H9 (cell line): ENCODE measurements around the gene COL27A1. TPM values are rescaled to one million over a fixed set of nuclear protein-coding genes. Genes with fewer than 3 reads are reported as not detected.

Experiments
- DNase-seq: peaks from one replicate; pipeline ENCODE4 v3.0.0-alpha.2; 2017
- H2AFZ ChIP-seq: one replicate; pipeline ENCODE4 v1.6.1; 2013; ENCODE audit warnings: mild to moderate bottlenecking, low read length, control low read depth, moderate library complexity
- H2AK5ac ChIP-seq: 2 replicates; pipeline ENCODE4 v1.6.1; 2013; ENCODE audit warnings: low read length, control low read depth, mixed read lengths; ENCODE audit not compliant: insufficient read length
- H2BK120ac ChIP-seq: one replicate; pipeline ENCODE4 v1.6.1; 2013; ENCODE audit warnings: low read depth, mild to moderate bottlenecking, low read length, control low read depth, inconsistent platforms; ENCODE audit not compliant: poor library complexity, severe bottlenecking
- H2BK12ac ChIP-seq: 2 replicates; pipeline ENCODE4 v1.6.1; 2013; ENCODE audit warnings: low read length, control low read depth, mixed read lengths, low read depth; ENCODE audit not compliant: insufficient read length
- H2BK15ac ChIP-seq: 2 replicates; pipeline ENCODE4 v1.6.1; 2013; ENCODE audit warnings: low read depth, low read length, control low read depth
- H2BK20ac ChIP-seq: one replicate; pipeline ENCODE4 v1.6.1; 2013; ENCODE audit warnings: low read depth, mild to moderate bottlenecking, low read length, control low read depth, inconsistent platforms; ENCODE audit not compliant: poor library complexity, severe bottlenecking
- H2BK5ac ChIP-seq: 2 replicates; pipeline ENCODE4 v1.6.1; 2013; ENCODE audit warnings: low read length, control low read depth, mixed read lengths; ENCODE audit not compliant: insufficient read length
- H3K14ac ChIP-seq: 2 replicates; pipeline ENCODE4 v1.6.1; 2013; ENCODE audit warnings: low read length, control low read depth; ENCODE audit not compliant: insufficient read depth
- H3K18ac ChIP-seq: 2 replicates; pipeline ENCODE4 v1.6.1; 2013; ENCODE audit warnings: low read depth, mild to moderate bottlenecking, mixed read lengths, low read length, control low read depth; ENCODE audit not compliant: insufficient read length
- H3K23ac ChIP-seq: 2 replicates; pipeline ENCODE4 v1.6.1; 2013; ENCODE audit warnings: low read length, control low read depth, mixed read lengths, low read depth; ENCODE audit not compliant: insufficient read length
- H3K23me2 ChIP-seq: 2 replicates; pipeline ENCODE4 v1.6.1; 2013; ENCODE audit warnings: low read depth, mild to moderate bottlenecking, mixed read lengths, low read length, control low read depth; ENCODE audit not compliant: insufficient read length, poor library complexity, severe bottlenecking
- H3K27ac ChIP-seq: 2 replicates; pipeline ENCODE4 v1.5.1; 2013; ENCODE audit warnings: low read length, control low read depth, mixed read lengths, low read depth; ENCODE audit not compliant: insufficient read length
- H3K27me3 ChIP-seq: 2 replicates; pipeline ENCODE4 v1.6.1; 2013; ENCODE audit warnings: low read length, control low read depth, inconsistent platforms; ENCODE audit not compliant: insufficient read depth
- H3K4ac ChIP-seq: 2 replicates; pipeline ENCODE4 v1.6.1; 2013; ENCODE audit warnings: low read depth, mild to moderate bottlenecking, control low read depth, inconsistent platforms, low read length, moderate library complexity
- H3K4me1 ChIP-seq: 2 replicates; pipeline ENCODE4 v1.6.1; 2013; ENCODE audit warnings: low read length, control low read depth, inconsistent platforms; ENCODE audit not compliant: insufficient read depth
- H3K4me2 ChIP-seq: 2 replicates; pipeline ENCODE4 v1.6.1; 2013; ENCODE audit warnings: low read length, control low read depth, mixed read lengths; ENCODE audit not compliant: insufficient read length, insufficient read depth
- H3K56ac ChIP-seq: 2 replicates; pipeline ENCODE4 v1.6.1; 2013; ENCODE audit warnings: low read depth, mild to moderate bottlenecking, mixed read lengths, low read length, control low read depth; ENCODE audit not compliant: insufficient read length
- H3K79me1 ChIP-seq: 2 replicates; pipeline ENCODE4 v1.6.1; 2013; ENCODE audit warnings: low read depth, mild to moderate bottlenecking, moderate library complexity, low read length, control low read depth, inconsistent platforms; ENCODE audit not compliant: insufficient read depth, poor library complexity, severe bottlenecking
- H3K79me2 ChIP-seq: 2 replicates; pipeline ENCODE4 v1.6.1; 2013; ENCODE audit warnings: low read length, control low read depth, inconsistent platforms; ENCODE audit not compliant: insufficient read depth
- H3K9ac ChIP-seq: 2 replicates; pipeline ENCODE4 v1.6.1; 2013; ENCODE audit warnings: low read length, control low read depth, mixed read lengths; ENCODE audit not compliant: insufficient read length; ENCODE audit errors: extremely low read depth
- H3K9me3 ChIP-seq: one replicate; pipeline ENCODE4 v1.6.1; 2013; ENCODE audit warnings: low read depth, low read length, inconsistent platforms; ENCODE audit not compliant: control insufficient read depth
- H3T11ph ChIP-seq: one replicate; pipeline ENCODE4 v1.6.1; 2013; ENCODE audit warnings: mild to moderate bottlenecking, low read length, control low read depth, inconsistent platforms
- H4K20me1 ChIP-seq: one replicate; pipeline ENCODE4 v1.6.1; 2013; ENCODE audit not compliant: control insufficient read depth, insufficient read length, insufficient read depth
- H4K5ac ChIP-seq: 2 replicates; pipeline ENCODE4 v1.6.1; 2013; ENCODE audit warnings: low read depth, mild to moderate bottlenecking, mixed read lengths, low read length, control low read depth; ENCODE audit not compliant: insufficient read length
- H4K8ac ChIP-seq: replicated peaks from 2 replicates; pipeline ENCODE4 v1.6.1; 2013; ENCODE audit warnings: low read length, control low read depth, mixed read lengths, low read depth; ENCODE audit not compliant: insufficient read length
- H4K91ac ChIP-seq: 2 replicates; pipeline ENCODE4 v1.6.1; 2013; ENCODE audit warnings: low read depth, mild to moderate bottlenecking, moderate library complexity, mixed read lengths, low read length, control low read depth; ENCODE audit not compliant: insufficient read length
- H3K27ac Mint-ChIP-seq, 3 experiments: 2 replicates in 2 of 3; 3 replicates in 1 of 3; pipeline ENCODE4 v1.8.0; 2020 to 2021; ENCODE audit warnings: mixed read lengths in 3 of 3, mild to moderate bottlenecking in 1 of 3, moderate library complexity in 1 of 3
- H3K27me3 Mint-ChIP-seq: 2 replicates; pipeline ENCODE4 v1.8.0; 2021; ENCODE audit warnings: low read depth, mild to moderate bottlenecking, moderate library complexity, mixed read lengths
- H3K36me3 Mint-ChIP-seq, 3 experiments: 2 replicates in 2 of 3; 3 replicates in 1 of 3; pipeline ENCODE4 v1.8.0; 2020 to 2021; ENCODE audit warnings: low read depth in 3 of 3, mixed read lengths in 3 of 3; ENCODE audit not compliant: insufficient read depth in 1 of 3
- H3K4me1 Mint-ChIP-seq, 2 experiments: 2 replicates each; pipeline ENCODE4 v1.8.0; 2020; ENCODE audit warnings: mixed read lengths in 2 of 2
- H3K4me3 Mint-ChIP-seq, 2 experiments: 2 replicates in 1 of 2; 3 replicates in 1 of 2; pipeline ENCODE4 v1.8.0; 2020 to 2021; ENCODE audit warnings: mild to moderate bottlenecking in 2 of 2, mixed read lengths in 2 of 2, moderate library complexity in 1 of 2
- H3K9me3 Mint-ChIP-seq, 2 experiments: 2 replicates in 1 of 2; 3 replicates in 1 of 2; pipeline ENCODE4 v1.8.0; 2020; ENCODE audit warnings: mild to moderate bottlenecking in 2 of 2, mixed read lengths in 2 of 2, moderate library complexity in 1 of 2
- WGBS: extraction: QIAGEN DNeasy Blood & Tissue Kit; methylation state at CpG from one replicate; pipeline ENCODE4 v1.1.7; 2013; ENCODE audit warnings: missing lambda C conversion rate, low lambda C conversion rate, mixed read lengths; ENCODE audit not compliant: insufficient read length; ENCODE audit errors: extremely low coverage; 5-methylcytosine and 5-hydroxymethylcytosine counted together
- total RNA-seq: library from RNA; stranded (reverse); gene quantifications from 2 replicates; pipeline ENCODE4 v1.2.1, GENCODE V29; 2021
- TF ChIP-seq, protein P1 (sequence below): fragments of 200-600 bp; sonication (generic); conservative IDR thresholded peaks from 3 replicates; pipeline ENCODE4 v1.8.0; 2021; ENCODE audit warnings: antibody characterized with exemption, mild to moderate bottlenecking

COL27A1 gene
- total RNA-seq, 1 experiment from 2014 or later = 17.9 TPM

GRCh38 chr9:114286146-114286679 lies 130.9 kb downstream of the COL27A1 start:
- Histone ChIP-seq H2BK20ac (no peak overlapping the region), H2BK12ac (no peak overlapping the region), H2BK15ac (no peak overlapping the region), H3K23me2 (no peaks in the 10 kb centered on the region), H3T11ph (no peak overlapping the region), H3K79me2 (no peaks in the 10 kb centered on the region), H4K8ac (no peak overlapping the region), H3K23ac (no peak overlapping the region), H3K4me1 (0 out of 2 replicates have a peak, but pooled peaks cover 3% of the 10 kb centered on the region), H3K9ac (no peak overlapping the region), H4K91ac (no peak overlapping the region), H4K20me1 (no peaks in the 10 kb centered on the region), H4K5ac (no peak overlapping the region), H3K27ac (no peak overlapping the region), H2BK5ac (no peak overlapping the region), H3K56ac (no peak overlapping the region), H2AFZ (no peak overlapping the region), H3K27me3 (no peaks in the 10 kb centered on the region), H3K9me3 (no peaks in the 10 kb centered on the region), H3K18ac (no peak overlapping the region), H3K14ac (no peak overlapping the region), H3K4ac (no peak overlapping the region), H3K4me2 (no peak overlapping the region), H2BK120ac (no peak overlapping the region), H2AK5ac (no peak overlapping the region), H3K79me1 (no peaks in the 10 kb centered on the region)
- Mint-ChIP-seq H3K36me3 (peaks cover 0 to 4% (median 3%) of the 10 kb centered on the region in 3 experiments; a peak in 2 of 7 replicates), H3K27me3 (no peaks in the 10 kb centered on the region; the same call in 1 of the 2 replicates), H3K4me3 (no peak overlapping the region), H3K4me1 (peaks cover 14 to 28% of the 10 kb centered on the region in 2 experiments), H3K9me3 (no peaks in the 10 kb centered on the region; a peak in 1 of 5 replicates), H3K27ac (0 out of 7 replicates have a peak overlapping the region, but pooled peaks of 1 of the 3 experiments have one; percentile 37)
- DNase-seq = peak; percentile 10
- TF ChIP-seq, protein P1, sequence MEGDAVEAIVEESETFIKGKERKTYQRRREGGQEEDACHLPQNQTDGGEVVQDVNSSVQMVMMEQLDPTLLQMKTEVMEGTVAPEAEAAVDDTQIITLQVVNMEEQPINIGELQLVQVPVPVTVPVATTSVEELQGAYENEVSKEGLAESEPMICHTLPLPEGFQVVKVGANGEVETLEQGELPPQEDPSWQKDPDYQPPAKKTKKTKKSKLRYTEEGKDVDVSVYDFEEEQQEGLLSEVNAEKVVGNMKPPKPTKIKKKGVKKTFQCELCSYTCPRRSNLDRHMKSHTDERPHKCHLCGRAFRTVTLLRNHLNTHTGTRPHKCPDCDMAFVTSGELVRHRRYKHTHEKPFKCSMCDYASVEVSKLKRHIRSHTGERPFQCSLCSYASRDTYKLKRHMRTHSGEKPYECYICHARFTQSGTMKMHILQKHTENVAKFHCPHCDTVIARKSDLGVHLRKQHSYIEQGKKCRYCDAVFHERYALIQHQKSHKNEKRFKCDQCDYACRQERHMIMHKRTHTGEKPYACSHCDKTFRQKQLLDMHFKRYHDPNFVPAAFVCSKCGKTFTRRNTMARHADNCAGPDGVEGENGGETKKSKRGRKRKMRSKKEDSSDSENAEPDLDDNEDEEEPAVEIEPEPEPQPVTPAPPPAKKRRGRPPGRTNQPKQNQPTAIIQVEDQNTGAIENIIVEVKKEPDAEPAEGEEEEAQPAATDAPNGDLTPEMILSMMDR = no peak
- no CpG with 5 or more reads among the region's 10 CpGs for WGBS
